HPDE6-E6E7 (cell line): ENCODE measurements around the gene TMEM42.
"Not testable (repeated sequence)": the region's sequence is repeated elsewhere in the genome, so short reads cannot be mapped to it uniquely, and the experiment has no call there.

Experiments used
- DNase-seq: peaks from one replicate; pipeline ENCODE4 v3.0.0; 2011; ENCODE audit warnings: missing footprints; ENCODE audit errors: extremely low spot score

The TMEM42 gene

GRCh38 chr3:44861412-44862225 is at the start of gene TMEM42:
TMEM42 (plus strand) TSS chr3:44861912; CDS start chr3:44861925, 13 bp downstream.
- DNase-seq: peak; percentile 58

GRCh38 chr3:44814751-44815150 is 47.0 kb upstream of the TMEM42 start:
- no peak for DNase-seq

- not testable (repeated sequence) for DNase-seq
Observed at GRCh38 chr3:44816334-44816733, 45.4 kb upstream of the TMEM42 start.

GRCh38 chr3:44821206-44821605 is 40.5 kb upstream of the TMEM42 start:
- not testable (repeated sequence) for DNase-seq

GRCh38 chr3:44825264-44825925 is 36.3 kb upstream of the TMEM42 start:
- DNase-seq: no peak

GRCh38 chr3:44827196-44827595 is 34.5 kb upstream of the TMEM42 start:
- no peak for DNase-seq

GRCh38 chr3:44831232-44831631 is 30.5 kb upstream of the TMEM42 start:
- no peak for DNase-seq

- DNase-seq: no peak
Observed at GRCh38 chr3:44832032-44832431, 29.7 kb upstream of the TMEM42 start.

- no peak for DNase-seq
Observed at GRCh38 chr3:44832965-44833364, 28.7 kb upstream of the TMEM42 start.

- DNase-seq: no peak
Observed at GRCh38 chr3:44833394-44833793, 28.3 kb upstream of the TMEM42 start.

- DNase-seq: no peak
Observed at GRCh38 chr3:44835684-44836083, 26.0 kb upstream of the TMEM42 start.

GRCh38 chr3:44842376-44842775 is 19.3 kb upstream of the TMEM42 start:
- DNase-seq: no peak

- DNase-seq: no peak
Observed at GRCh38 chr3:44845528-44846520, 15.9 kb upstream of the TMEM42 start.

GRCh38 chr3:44848634-44849033 is 13.1 kb upstream of the TMEM42 start:
- no peak for DNase-seq

GRCh38 chr3:44856663-44857062 is 5.0 kb upstream of the TMEM42 start:
- DNase-seq: not testable (repeated sequence)

GRCh38 chr3:44860117-44860516 is 1.6 kb upstream of the TMEM42 start:
- no peak for DNase-seq

GRCh38 chr3:44862226-44862637 is 520 bp downstream of the TMEM42 start:
- no peak for DNase-seq

GRCh38 chr3:44865272-44866035 is 3.7 kb downstream of the TMEM42 start:
- DNase-seq: no peak

GRCh38 chr3:44867421-44868111 is 5.9 kb downstream of the TMEM42 start:
- DNase-seq: no peak

- DNase-seq: no peak
Observed at GRCh38 chr3:44870375-44871061, 8.8 kb downstream of the TMEM42 start.
